Neuron (in vitro differentiated cells): ENCODE data around the gene CYP4F12.
"Not testable (repeated sequence)": the region's sequence is repeated elsewhere in the genome, so short reads cannot be mapped to it uniquely, and the experiment has no call there.

Experiments used
- H2AFZ ChIP-seq: one replicate; pipeline ENCODE4 v1.6.1; 2013; ENCODE audit warnings: low read depth, mild to moderate bottlenecking, inconsistent platforms, low read length, moderate library complexity
- H3K27me3 ChIP-seq: one replicate; pipeline ENCODE4 v1.6.1; 2013; ENCODE audit warnings: low read length; ENCODE audit not compliant: insufficient read depth
- H3K36me3 ChIP-seq: one replicate; pipeline ENCODE4 v1.6.1; 2013; ENCODE audit warnings: low read length; ENCODE audit not compliant: insufficient read depth
- H3K4me1 ChIP-seq: one replicate; pipeline ENCODE4 v1.6.1; 2013; ENCODE audit warnings: low read length; ENCODE audit not compliant: insufficient read depth
- H3K4me3 ChIP-seq: 2 replicates; pipeline ENCODE4 v1.5.1; 2013; ENCODE audit warnings: mild to moderate bottlenecking, low read length, moderate library complexity
- H3K9me3 ChIP-seq: one replicate; pipeline ENCODE4 v1.6.1; 2013; ENCODE audit warnings: low read length

Gene CYP4F12

GRCh38 chr19:15666883-15667282 lies 6.0 kb upstream of the CYP4F12 start:
- Histone ChIP-seq H3K9me3 (no peaks in the 10 kb centered on the region), H3K4me1 (no peaks in the 10 kb centered on the region), H3K36me3 (no peaks in the 10 kb centered on the region), H2AFZ (no peak overlapping the region), H3K4me3 (no peak overlapping the region), H3K27me3 (no peaks in the 10 kb centered on the region)

- Histone ChIP-seq H3K9me3 (no peaks in the 10 kb centered on the region), H3K4me3 (no peak overlapping the region), H3K4me1 (no peaks in the 10 kb centered on the region), H3K27me3 (no peaks in the 10 kb centered on the region), H2AFZ (no peak overlapping the region), H3K36me3 (no peaks in the 10 kb centered on the region)
Observed at GRCh38 chr19:15669440-15669839, 3.4 kb upstream of the CYP4F12 start.

GRCh38 chr19:15669891-15670290 lies 3.0 kb upstream of the CYP4F12 start:
- no peaks in the 10 kb centered on the region for H3K27me3 ChIP-seq
- no peaks in the 10 kb centered on the region for H3K36me3 ChIP-seq
- H3K4me1 ChIP-seq, result no peaks in the 10 kb centered on the region
- no peak overlapping the region for H3K4me3 ChIP-seq
- no peak overlapping the region for H2AFZ ChIP-seq
- no peaks in the 10 kb centered on the region for H3K9me3 ChIP-seq

GRCh38 chr19:15671237-15671821 lies 1.6 kb upstream of the CYP4F12 start:
- Histone ChIP-seq H3K4me3 (no peak overlapping the region), H3K9me3 (no peaks in the 10 kb centered on the region), H2AFZ (no peak overlapping the region), H3K27me3 (no peaks in the 10 kb centered on the region), H3K4me1 (no peaks in the 10 kb centered on the region), H3K36me3 (no peaks in the 10 kb centered on the region)

GRCh38 chr19:15671891-15672579 lies 852 bp upstream of the CYP4F12 start:
- no peaks in the 10 kb centered on the region for H3K27me3 ChIP-seq
- H3K36me3 ChIP-seq, result no peaks in the 10 kb centered on the region

GRCh38 chr19:15673176-15673654 lies 328 bp downstream of the CYP4F12 start:
- Histone ChIP-seq H3K9me3 (no peaks in the 10 kb centered on the region), H3K27me3 (no peaks in the 10 kb centered on the region), H2AFZ (no peak overlapping the region), H3K4me3 (no peak overlapping the region), H3K4me1 (no peaks in the 10 kb centered on the region), H3K36me3 (no peaks in the 10 kb centered on the region)

More at GRCh38 chr19:15671891-15672579, 852 bp upstream of the CYP4F12 start:
- Histone ChIP-seq H3K4me3 (no peak overlapping the region), H3K4me1 (no peaks in the 10 kb centered on the region), H3K9me3 (no peaks in the 10 kb centered on the region), H2AFZ (no peak overlapping the region)

- no peak overlapping the region for H3K4me3 ChIP-seq
- no peaks in the 10 kb centered on the region for H3K36me3 ChIP-seq
- no peaks in the 10 kb centered on the region for H3K4me1 ChIP-seq
- no peak overlapping the region for H2AFZ ChIP-seq
- H3K9me3 ChIP-seq, result no peaks in the 10 kb centered on the region
- no peaks in the 10 kb centered on the region for H3K27me3 ChIP-seq
Observed at GRCh38 chr19:15675560-15675959, 2.7 kb downstream of the CYP4F12 start.

GRCh38 chr19:15679089-15679488 lies 6.2 kb downstream of the CYP4F12 start:
- Histone ChIP-seq H3K27me3 (no peaks in the 10 kb centered on the region), H3K4me3 (no peak overlapping the region), H3K9me3 (no peaks in the 10 kb centered on the region), H3K4me1 (no peaks in the 10 kb centered on the region), H2AFZ (no peak overlapping the region), H3K36me3 (no peaks in the 10 kb centered on the region)

- H3K27me3 ChIP-seq, H2AFZ ChIP-seq, H3K9me3 ChIP-seq, H3K36me3 ChIP-seq, H3K4me1 ChIP-seq, H3K4me3 ChIP-seq: not testable (repeated sequence)
Observed at GRCh38 chr19:15679865-15680264, 7.0 kb downstream of the CYP4F12 start.

- H2AFZ ChIP-seq, result no peak overlapping the region
- H3K4me1 ChIP-seq, result no peaks in the 10 kb centered on the region
- no peaks in the 10 kb centered on the region for H3K36me3 ChIP-seq
- H3K9me3 ChIP-seq, result no peaks in the 10 kb centered on the region
- no peak overlapping the region for H3K4me3 ChIP-seq
- H3K27me3 ChIP-seq, result no peaks in the 10 kb centered on the region
Observed at GRCh38 chr19:15680478-15681322, 7.8 kb downstream of the CYP4F12 start.

GRCh38 chr19:15683411-15683810 lies 10.5 kb downstream of the CYP4F12 start:
- Histone ChIP-seq H3K36me3 (no peaks in the 10 kb centered on the region), H3K27me3 (no peaks in the 10 kb centered on the region), H3K4me3 (no peak overlapping the region), H3K4me1 (no peaks in the 10 kb centered on the region), H2AFZ (no peak overlapping the region), H3K9me3 (no peaks in the 10 kb centered on the region)

- Histone ChIP-seq H2AFZ (no peak overlapping the region), H3K27me3 (no peaks in the 10 kb centered on the region), H3K4me3 (no peak overlapping the region), H3K9me3 (no peaks in the 10 kb centered on the region), H3K4me1 (no peaks in the 10 kb centered on the region), H3K36me3 (no peaks in the 10 kb centered on the region)
Observed at GRCh38 chr19:15684828-15685227, 11.9 kb downstream of the CYP4F12 start.

GRCh38 chr19:15696654-15697194 lies 23.8 kb downstream of the CYP4F12 start:
- Histone ChIP-seq H3K4me1 (no peaks in the 10 kb centered on the region), H3K4me3 (no peak overlapping the region), H3K36me3 (no peaks in the 10 kb centered on the region), H2AFZ (no peak overlapping the region), H3K27me3 (no peaks in the 10 kb centered on the region), H3K9me3 (no peaks in the 10 kb centered on the region)
